K562 (cell line): ENCODE results near the gene MEGF11. TPM values are rescaled to one million over a fixed set of nuclear protein-coding genes. Genes with fewer than 3 reads are reported as not detected.

Source experiments
- ATAC-seq: fragments of 200-7000 bp; cut with Tn5 transposase; 3 replicates; pipeline ENCODE4 v1.9.1; 2020; ENCODE audit warnings: moderate library complexity
- BruUV-seq: library from RNA; stranded (reverse); fragments of 400-500 nt; replicated peaks from 2 replicates; lab custom pipeline; 2021; lab: Mats Ljungman, UMichigan
- CTCF ChIA-PET: fragments of 300-600 bp; formaldehyde crosslinking; extraction: SDS; loops from one replicate; lab custom pipeline; 2021; ENCODE audit warnings: low intra/inter-chr PET ratio; lab: Yijun Ruan, JAX
- POLR2A ChIA-PET: fragments of 300-600, 350-650 bp; sonication (Branson Sonifier 250); formaldehyde crosslinking; extraction: SDS; loops from one replicate; lab custom pipeline; 2021; ENCODE audit warnings: antibody characterized with exemption, inconsistent platforms; lab: Yijun Ruan, JAX
- DNase-seq, 4 experiments: peaks; one replicate each; pipeline versions ENCODE4 v3.0.0 to v3.0.0-alpha.2; 2011 to 2018; ENCODE audit warnings: low spot score in 3 of 4, mixed read lengths in 3 of 4; ENCODE audit errors: extremely low read depth in 1 of 4
- FAIRE-seq: peaks from 2 replicates; lab custom pipeline; 2011; peaks lifted over from hg19 to GRCh38; lab: Jason Lieb, UNC
- H2AFZ ChIP-seq: 2 replicates; pipeline ENCODE4 v1.6.0; 2011; ENCODE audit warnings: low read depth, low read length, control low read depth, inconsistent platforms
- H3K27ac ChIP-seq: fragments of 200-600 bp; 3 replicates; pipeline ENCODE4 v1.8.0; 2011; ENCODE audit warnings: low read depth, mild to moderate bottlenecking, control low read depth, inconsistent platforms, low read length, moderate library complexity, mixed read lengths; ENCODE audit errors: extremely low read depth
- H3K27me3 ChIP-seq, 2 experiments: fragments of 300-600 bp in 1 of 2; 2 replicates in 1 of 2; 3 replicates in 1 of 2; pipeline versions ENCODE4 v1.6.0 to v1.8.0; 2011; ENCODE audit warnings: inconsistent platforms in 2 of 2, low read length in 2 of 2, mild to moderate bottlenecking in 1 of 2, mixed read lengths in 1 of 2, moderate library complexity in 1 of 2; ENCODE audit not compliant: control insufficient read depth in 2 of 2, insufficient read depth in 2 of 2
- H3K36me3 ChIP-seq: fragments of 300-600 bp; 3 replicates; pipeline ENCODE4 v1.8.0; 2011; ENCODE audit warnings: mild to moderate bottlenecking, low read length, inconsistent platforms; ENCODE audit not compliant: control insufficient read depth, insufficient read depth
- H3K4me1 ChIP-seq, 2 experiments: fragments of 200-600 bp in 1 of 2; replicated peaks in 1 of 2; 2 replicates in 1 of 2; 3 replicates in 1 of 2; pipeline versions ENCODE4 v1.5.1 to v1.8.0; 2011; ENCODE audit warnings: inconsistent platforms in 2 of 2, low read length in 2 of 2, mild to moderate bottlenecking in 1 of 2, mixed read lengths in 1 of 2, moderate library complexity in 1 of 2; ENCODE audit not compliant: control insufficient read depth in 2 of 2, insufficient read depth in 2 of 2
- H3K4me2 ChIP-seq: 2 replicates; pipeline ENCODE4 v1.6.1; 2011; ENCODE audit warnings: low read length, control low read depth, inconsistent platforms, mixed read lengths; ENCODE audit not compliant: insufficient read depth
- H3K4me3 ChIP-seq: fragments of 200-600 bp; sonication (generic), shearing (Covaris generic); 2 replicates; pipeline ENCODE4 v1.5.1; 2016; ENCODE audit warnings: control low read depth, inconsistent platforms
- H3K79me2 ChIP-seq: fragments of 200-600 bp; 3 replicates; pipeline ENCODE4 v1.8.0; 2011; ENCODE audit warnings: low read length, inconsistent platforms; ENCODE audit not compliant: control insufficient read depth, insufficient read depth
- H3K9ac ChIP-seq, 2 experiments: 2 replicates each; pipeline versions ENCODE4 v1.6.0 to v1.6.1; 2011; ENCODE audit warnings: low read depth in 2 of 2, low read length in 2 of 2, control low read depth in 1 of 2, inconsistent platforms in 1 of 2, mild to moderate bottlenecking in 1 of 2, mixed read lengths in 1 of 2; ENCODE audit not compliant: insufficient read depth in 1 of 2
- H3K9me1 ChIP-seq: one replicate; pipeline ENCODE4 v1.6.0; 2011; ENCODE audit warnings: inconsistent platforms, mild to moderate bottlenecking, low read length, moderate library complexity; ENCODE audit not compliant: control insufficient read depth, insufficient read depth
- H3K9me3 ChIP-seq: replicated peaks from 2 replicates; pipeline ENCODE4 v1.5.1; 2011; ENCODE audit warnings: low read depth, low read length, inconsistent platforms; ENCODE audit not compliant: control insufficient read depth, insufficient read depth
- H4K20me1 ChIP-seq: replicated peaks from 2 replicates; pipeline ENCODE4 v1.6.1; 2011; ENCODE audit warnings: low read length, inconsistent platforms, mixed read lengths; ENCODE audit not compliant: control insufficient read depth, insufficient read depth
- BRF1 ChIP-seq: IDR thresholded peaks from 3 replicates; pipeline ENCODE4 v1.6.1; 2011; ENCODE audit warnings: borderline replicate concordance, mild to moderate bottlenecking; ENCODE audit not compliant: insufficient read length; ENCODE audit errors: extremely low read depth
- CBFA2T3 ChIP-seq: fragments of 450-650 bp; IDR thresholded peaks from 2 replicates; pipeline ENCODE4 v1.6.1; 2017
- FOS ChIP-seq: IDR thresholded peaks from 3 replicates; pipeline ENCODE4 v1.6.1; 2011; ENCODE audit not compliant: insufficient read length; ENCODE audit errors: extremely low read depth
- JUNB ChIP-seq: fragments of 450-650 bp; formaldehyde crosslinking; conservative IDR thresholded peaks from 2 replicates; pipeline ENCODE4 v1.4.0; 2020; ENCODE audit warnings: mild to moderate bottlenecking
- KLF6 ChIP-seq: fragments of 250-450 bp; sonication (Bioruptor Pico); IDR thresholded peaks from 2 replicates; pipeline ENCODE4 v1.4.0; 2020; ENCODE audit warnings: mild to moderate bottlenecking, moderate library complexity, borderline replicate concordance
- LEF1 ChIP-seq: fragments of 450-650 bp; IDR thresholded peaks from 2 replicates; pipeline ENCODE4 v1.6.1; 2016; ENCODE audit warnings: mild to moderate bottlenecking
- NR2C1 ChIP-seq, 2 experiments: fragments of 450-650 bp; IDR thresholded peaks; 2 replicates each; pipeline ENCODE4 v1.6.1; 2017; ENCODE audit warnings: mild to moderate bottlenecking in 2 of 2, antibody characterized with exemption in 1 of 2, inconsistent platforms in 1 of 2, missing compliant biosample characterization in 1 of 2, missing genetic modification characterization in 1 of 2
- RAD51 ChIP-seq: fragments of 450-650 bp; IDR thresholded peaks from 2 replicates; pipeline ENCODE4 v1.7.1; 2016; ENCODE audit warnings: low read depth, mild to moderate bottlenecking, borderline replicate concordance
- RBM25 ChIP-seq: fragments of 200-400 bp; formaldehyde crosslinking; IDR thresholded peaks from 2 replicates; pipeline ENCODE4 v1.6.1; 2018; ENCODE audit warnings: low read length, low read depth, moderate library complexity; ENCODE audit not compliant: severe bottlenecking
- ZFP30 ChIP-seq: fragments of 250-450 bp; sonication (Bioruptor Pico); IDR thresholded peaks from 2 replicates; pipeline ENCODE4 v1.8.0; 2022; ENCODE audit warnings: moderate library complexity, mild to moderate bottlenecking, inconsistent platforms, borderline replicate concordance
- ZNF263 ChIP-seq: sonication (generic); formaldehyde crosslinking; IDR thresholded peaks from 2 replicates; pipeline ENCODE4 v1.8.0; 2022; ENCODE audit warnings: mild to moderate bottlenecking, missing genetic modification reagents, borderline replicate concordance
- WGBS: fragments of 100-300 bp; shearing (Covaris generic); methylation state at CpG from one replicate; pipeline ENCODE4 v1.1.6; 2016; ENCODE audit warnings: low coverage, mixed read lengths; ENCODE audit not compliant: insufficient coverage; ENCODE audit errors: missing lambda C conversion rate; 5-methylcytosine and 5-hydroxymethylcytosine counted together
- in situ Hi-C: fragments of 300-500 bp; cut with MboI; formaldehyde crosslinking; loops from 4 replicates; pipeline ENCODE4 v1.15.0; 2018; ENCODE audit warnings: inconsistent platforms, mixed read lengths
- intact Hi-C: fragments of 100-400 bp; cut with micrococcal nuclease; formaldehyde crosslinking; loops from 2 replicates; pipeline ENCODE4 v1.14.2; 2022
- polyA plus RNA-seq, 8 experiments: library from polyadenylated mRNA; depleted of rRNA in 4 of 8; stranded (reverse) in 5 of 8; unstranded in 3 of 8; fragments of >200 nt; fragmentation: Nextera tagmentation in 2 of 8; fragmentation: Illumina TruSeq in 1 of 8; extraction: Ambion mirVana in 2 of 8; extraction: Trizol in 1 of 8; gene quantifications; 2 replicates each; pipeline versions ENCODE4 v1.2.1 to v1.2.3, GENCODE V29; 2011 to 2014; ENCODE audit warnings: inconsistent platforms in 1 of 8, missing spikeins in 1 of 8
- total RNA-seq, 7 experiments: library from RNA; depleted of rRNA in 6 of 7; stranded (reverse); fragments of >200 nt in 6 of 7; fragmentation: Illumina TruSeq in 2 of 7; extraction: Trizol in 2 of 7; gene quantifications; 2 replicates each; pipeline versions ENCODE4 v1.2.1 to v1.2.3, GENCODE V29; 2011 to 2021; ENCODE audit warnings: low replicate concordance in 1 of 7

The MEGF11 gene
- total and polyA plus RNA-seq, 9 of the 15 experiments (the other 6 are each of a cell fraction or from before 2014, with no cell fraction given) = 0.06 to 0.23 (median 0.20) TPM; not detected in 6

DNA sequence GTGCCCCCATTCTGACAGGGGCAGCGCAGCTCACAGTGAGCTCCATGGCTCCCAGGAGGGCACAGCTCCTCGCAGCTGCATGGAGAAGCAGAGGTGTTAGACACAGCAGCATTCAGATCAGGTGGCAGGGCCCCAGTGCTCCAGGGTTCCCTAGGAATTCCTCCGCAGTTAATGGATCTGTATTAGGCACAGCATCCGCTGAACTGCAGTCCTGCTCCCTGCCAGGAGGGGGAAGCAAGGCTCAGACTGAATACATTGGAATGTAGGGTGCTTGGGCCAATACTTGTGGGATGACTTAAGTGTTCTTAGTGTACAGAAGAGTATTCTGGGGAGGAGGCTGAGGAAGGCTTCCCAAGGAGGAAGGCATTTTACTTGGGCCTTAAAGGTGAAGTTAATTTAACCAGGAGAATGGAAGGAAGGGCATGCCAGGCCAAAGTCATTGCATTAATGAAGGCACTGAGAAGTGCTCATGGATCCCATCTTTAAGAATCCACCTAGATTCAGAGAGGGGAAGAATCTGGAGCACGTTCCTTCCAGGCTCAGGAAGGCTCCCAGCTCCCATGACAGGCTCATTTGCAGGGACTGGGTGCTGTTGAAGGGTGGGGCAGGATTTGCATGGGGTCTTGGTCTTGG lies 272.6 kb downstream of the MEGF11 start (continued):
- no peak for TF ChIP-seq ZFP30 (CRISPR knock-in tag)
- TF ChIP-seq KLF6 (CRISPR knock-in tag) = no peak
- no peak for TF ChIP-seq FOS
- no peak for TF ChIP-seq NR2C1 (IDR thresholded peaks at IDR 0.05)
- no peak for TF ChIP-seq NR2C1 (tag; IDR thresholded peaks at IDR 0.05)
- TF ChIP-seq LEF1 = no peak
- no peak for TF ChIP-seq RAD51
- no peak for TF ChIP-seq BRF1
- TF ChIP-seq ZNF263 = peak; percentile 57; the same call in 1 of the 2 replicates

DNA sequence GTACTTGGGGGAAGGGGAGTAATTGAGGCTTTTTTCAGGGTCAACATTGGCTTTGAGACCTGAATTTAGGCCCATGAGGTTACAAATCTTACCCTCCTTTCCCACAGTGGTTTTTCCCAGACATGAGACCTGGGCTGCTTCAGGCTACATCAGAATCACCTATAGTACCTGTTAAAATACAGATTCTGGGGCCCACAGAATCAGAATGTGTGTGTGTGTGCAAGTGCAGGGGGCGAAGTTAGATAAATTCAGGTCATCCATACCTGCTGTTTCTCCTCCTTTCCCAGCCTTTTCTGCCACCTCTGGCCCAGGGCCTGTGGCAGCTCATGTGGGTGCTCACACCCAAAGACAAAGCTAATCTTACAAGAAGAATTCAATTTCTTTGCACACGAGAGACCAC lies 273.7 kb downstream of the MEGF11 start:
- DNase-seq (no peak), FAIRE-seq (no peak), ATAC-seq (no peak)
- no peaks in the 10 kb centered on the region for H3K79me2 ChIP-seq
- no peak overlapping the region for H2AFZ ChIP-seq
- no peaks in the 10 kb centered on the region for H3K36me3 ChIP-seq
- WGBS = 0% methylated on average over 2 of the region's 2 CpGs
- peaks cover 30 to 64% of the 10 kb centered on the region in 2 experiments for H3K27me3 ChIP-seq
- H3K9ac ChIP-seq = no peak overlapping the region
- no peaks in the 10 kb centered on the region for H3K9me3 ChIP-seq
- no peak overlapping the region for H3K27ac ChIP-seq
- in situ Hi-C loops (no loop called here), intact Hi-C loops (loop anchor here (5.0 to 10.0 kb wide), 3 partner anchors 215 to 365 kb away; partner anchors contain the start of gene INTS14)
- BruUV-seq = no TSS peak
- H3K4me3 ChIP-seq = no peak overlapping the region
- H4K20me1 ChIP-seq = peaks cover 6% of the 10 kb centered on the region; the same call in 1 of the 2 replicates
- no peaks in the 10 kb centered on the region for H3K9me1 ChIP-seq
- ChIA-PET POLR2A (interaction anchor here (0.7 kb wide), 1 partner anchor 83 kb away, joined by 4 read pairs; no protein-coding TSS in a partner anchor), CTCF (interaction anchor here (0.6 to 1.5 kb wide), 2 partner anchors 9 to 308 kb away, joined by 3 to 5 read pairs; no protein-coding TSS in a partner anchor)
- no peak for TF ChIP-seq JUNB
- peak; percentile 53 for TF ChIP-seq CBFA2T3
- peak; percentile 36 for TF ChIP-seq RBM25
- no peak overlapping the region for H3K4me2 ChIP-seq
- H3K4me1 ChIP-seq = peaks cover 0 to 11% of the 10 kb centered on the region in 2 experiments; a peak in 2 of 5 replicates
